Measurements from ENCODE around the gene MDFIC.

DNA sequence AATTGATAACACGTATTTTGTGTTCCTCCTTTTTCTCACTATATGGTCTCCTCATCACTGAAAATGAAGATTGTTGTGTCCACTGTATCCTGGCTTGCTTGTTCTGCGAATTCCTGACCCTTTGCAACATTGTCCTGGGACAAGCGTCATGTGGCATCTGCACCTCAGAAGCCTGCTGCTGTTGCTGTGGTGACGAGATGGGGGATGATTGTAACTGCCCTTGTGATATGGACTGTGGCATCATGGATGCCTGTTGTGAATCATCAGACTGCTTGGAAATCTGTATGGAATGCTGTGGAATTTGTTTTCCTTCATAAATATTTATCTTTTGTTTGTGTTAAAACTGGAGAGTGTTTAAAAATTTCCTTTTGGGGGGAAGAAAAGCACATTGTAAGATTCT, 93.7 kb downstream of the MDFIC start:
- TF ChIP-seq, protein P1, sequence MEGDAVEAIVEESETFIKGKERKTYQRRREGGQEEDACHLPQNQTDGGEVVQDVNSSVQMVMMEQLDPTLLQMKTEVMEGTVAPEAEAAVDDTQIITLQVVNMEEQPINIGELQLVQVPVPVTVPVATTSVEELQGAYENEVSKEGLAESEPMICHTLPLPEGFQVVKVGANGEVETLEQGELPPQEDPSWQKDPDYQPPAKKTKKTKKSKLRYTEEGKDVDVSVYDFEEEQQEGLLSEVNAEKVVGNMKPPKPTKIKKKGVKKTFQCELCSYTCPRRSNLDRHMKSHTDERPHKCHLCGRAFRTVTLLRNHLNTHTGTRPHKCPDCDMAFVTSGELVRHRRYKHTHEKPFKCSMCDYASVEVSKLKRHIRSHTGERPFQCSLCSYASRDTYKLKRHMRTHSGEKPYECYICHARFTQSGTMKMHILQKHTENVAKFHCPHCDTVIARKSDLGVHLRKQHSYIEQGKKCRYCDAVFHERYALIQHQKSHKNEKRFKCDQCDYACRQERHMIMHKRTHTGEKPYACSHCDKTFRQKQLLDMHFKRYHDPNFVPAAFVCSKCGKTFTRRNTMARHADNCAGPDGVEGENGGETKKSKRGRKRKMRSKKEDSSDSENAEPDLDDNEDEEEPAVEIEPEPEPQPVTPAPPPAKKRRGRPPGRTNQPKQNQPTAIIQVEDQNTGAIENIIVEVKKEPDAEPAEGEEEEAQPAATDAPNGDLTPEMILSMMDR (optimal IDR thresholded peaks at IDR 0.05 in 1 of 3, IDR thresholded peaks at IDR 0.05 in 1 of 3, conservative IDR thresholded peaks at IDR 0.05 in 1 of 3; ENCODE audit: extremely low read depth in 1 of 3, insufficient read depth in 2 of 3, low read length in 3 of 3), result no peak
- no peak for TF ChIP-seq EZH2 (IDR thresholded peaks at IDR 0.05; ENCODE audit: low read length)

All from keratinocyte (primary cell).